Sigmoid colon (tissue), 7 donors: ENCODE data around the gene CCL14. TPM values are rescaled to one million over a fixed set of nuclear protein-coding genes. Genes with fewer than 3 reads are reported as not detected.
"Not testable (repeated sequence)": the region's sequence is repeated elsewhere in the genome, so short reads cannot be mapped to it uniquely, and the experiment has no call there.

Experiments
- DNase-seq: peaks from one replicate; pipeline ENCODE4 v3.0.0-alpha.2; 2019
- H3K27ac ChIP-seq, 4 donors: fragments of 200-600 bp; sonication (generic); one replicate each; pipeline ENCODE4 v1.5.1; 2016 to 2019; ENCODE audit warnings: mild to moderate bottlenecking in 1 of 4
- H3K27me3 ChIP-seq, 3 donors: fragments of 200-600 bp; sonication (generic); one replicate each; pipeline ENCODE4 v1.5.1; 2019; ENCODE audit warnings: mild to moderate bottlenecking in 1 of 3
- H3K36me3 ChIP-seq, 4 donors: fragments of 200-600 bp; sonication (generic); one replicate each; pipeline ENCODE4 v1.5.1; 2016 to 2019
- H3K4me1 ChIP-seq, 4 donors: fragments of 200-600 bp; sonication (generic); one replicate each; pipeline ENCODE4 v1.5.1; 2017 to 2019
- H3K4me3 ChIP-seq, 4 donors: fragments of 200-600 bp; sonication (generic); one replicate each; pipeline ENCODE4 v1.5.1; 2017 to 2019; ENCODE audit warnings: mild to moderate bottlenecking in 2 of 4, moderate library complexity in 1 of 4
- H3K9me3 ChIP-seq, 4 donors: fragments of 200-600 bp in 3 of 4; sonication (generic) in 3 of 4; one replicate each; pipeline versions ENCODE4 v1.5.1 to v1.6.1; 2013 to 2019
- EP300 ChIP-seq, 4 donors: sonication (generic); formaldehyde crosslinking; IDR thresholded peaks; one replicate each; pipeline ENCODE4 v1.6.1; 2017; ENCODE audit warnings: antibody characterized with exemption in 4 of 4
- POLR2A ChIP-seq, 2 donors: fragments of 450-650 bp; IDR thresholded peaks; one replicate each; pipeline ENCODE4 v1.6.1; 2016; ENCODE audit warnings: antibody characterized with exemption in 2 of 2, mild to moderate bottlenecking in 2 of 2, moderate library complexity in 2 of 2
- POLR2AphosphoS5 ChIP-seq, 4 donors: sonication (generic); formaldehyde crosslinking; IDR thresholded peaks; one replicate each; pipeline ENCODE4 v1.6.1; 2017; ENCODE audit warnings: antibody characterized with exemption in 4 of 4
- WGBS, 2 donors: extraction: QIAGEN DNeasy Blood & Tissue Kit; methylation state at CpG; one replicate each; pipeline ENCODE4 v1.1.7; 2013; 5-methylcytosine and 5-hydroxymethylcytosine counted together
- intact Hi-C: fragments of 100-400 bp; cut with DNase I; formaldehyde crosslinking; loops from one replicate; pipeline ENCODE4 v1.15.1; 2023
- polyA plus RNA-seq, 3 donors: library from polyadenylated mRNA; stranded (reverse); fragments of 200-250 nt; gene quantifications; one replicate each; pipeline ENCODE4 v1.2.3, GENCODE V29; 2013
- total RNA-seq, 4 donors: library from RNA; depleted of rRNA; stranded (reverse); fragments of >200 nt; gene quantifications; one replicate each; pipeline ENCODE4 v1.1.0, GENCODE V29; 2016
- TF ChIP-seq, protein P1 (sequence below), 4 experiments: fragments of 450-650 bp in 3 of 4; fragments of 200-600 bp in 1 of 4; IDR thresholded peaks; one replicate each; pipeline ENCODE4 v1.5.1; 2016 to 2019; ENCODE audit warnings: antibody characterized with exemption in 4 of 4, mild to moderate bottlenecking in 3 of 4, moderate library complexity in 2 of 4
- donor health status: healthy with polysubstance abuse.
- donor health status: Bipolar disorder and iron deficiency.
- donor health status: healthy.

The CCL14 gene
- total and polyA plus RNA-seq, 7 donors, result 0.60 to 30.0 (median 18.7) TPM; not detected in 1

DNA sequence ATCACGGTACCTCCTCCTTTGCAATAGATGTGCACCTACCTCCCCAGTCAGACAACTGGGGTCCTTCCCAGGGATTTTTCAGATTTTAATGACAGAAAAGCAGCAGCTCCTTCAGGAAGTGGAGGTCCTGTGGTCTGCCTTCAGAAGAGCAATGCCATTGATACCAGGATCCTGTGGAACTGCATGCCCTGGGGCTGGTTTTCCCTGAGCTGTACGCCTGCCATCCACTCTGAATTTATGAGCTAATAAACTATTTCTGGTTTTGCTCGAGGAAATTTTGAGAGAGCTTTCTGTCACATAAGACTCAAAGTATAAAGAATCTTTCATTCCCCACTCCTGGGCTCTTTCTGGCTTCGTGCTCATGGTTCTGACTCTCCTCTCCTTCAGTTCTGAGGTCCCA lies 41.2 kb upstream of the CCL14 start:
- Histone ChIP-seq H3K36me3 (no peaks in the 10 kb centered on the region), H3K9me3 (peaks cover 0 to 2% (median 0%) of the 10 kb centered on the region in 4 donors), H3K27ac (no peak overlapping the region), H3K4me3 (no peak overlapping the region), H3K27me3 (no peaks in the 10 kb centered on the region), H3K4me1 (no peaks in the 10 kb centered on the region)
- intact Hi-C loops, result no loop called here
- WGBS, 2 donors, result 59 to 82% methylated on average over 4 of the region's 4 CpGs
- no peak for DNase-seq
- TF ChIP-seq, protein P1, sequence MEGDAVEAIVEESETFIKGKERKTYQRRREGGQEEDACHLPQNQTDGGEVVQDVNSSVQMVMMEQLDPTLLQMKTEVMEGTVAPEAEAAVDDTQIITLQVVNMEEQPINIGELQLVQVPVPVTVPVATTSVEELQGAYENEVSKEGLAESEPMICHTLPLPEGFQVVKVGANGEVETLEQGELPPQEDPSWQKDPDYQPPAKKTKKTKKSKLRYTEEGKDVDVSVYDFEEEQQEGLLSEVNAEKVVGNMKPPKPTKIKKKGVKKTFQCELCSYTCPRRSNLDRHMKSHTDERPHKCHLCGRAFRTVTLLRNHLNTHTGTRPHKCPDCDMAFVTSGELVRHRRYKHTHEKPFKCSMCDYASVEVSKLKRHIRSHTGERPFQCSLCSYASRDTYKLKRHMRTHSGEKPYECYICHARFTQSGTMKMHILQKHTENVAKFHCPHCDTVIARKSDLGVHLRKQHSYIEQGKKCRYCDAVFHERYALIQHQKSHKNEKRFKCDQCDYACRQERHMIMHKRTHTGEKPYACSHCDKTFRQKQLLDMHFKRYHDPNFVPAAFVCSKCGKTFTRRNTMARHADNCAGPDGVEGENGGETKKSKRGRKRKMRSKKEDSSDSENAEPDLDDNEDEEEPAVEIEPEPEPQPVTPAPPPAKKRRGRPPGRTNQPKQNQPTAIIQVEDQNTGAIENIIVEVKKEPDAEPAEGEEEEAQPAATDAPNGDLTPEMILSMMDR (IDR thresholded peaks at IDR 0.05), result no peak
- TF ChIP-seq EP300 (IDR thresholded peaks at IDR 0.05) (no peak), POLR2A (IDR thresholded peaks at IDR 0.05) (no peak), POLR2AphosphoS5 (IDR thresholded peaks at IDR 0.05) (no peak)

DNA sequence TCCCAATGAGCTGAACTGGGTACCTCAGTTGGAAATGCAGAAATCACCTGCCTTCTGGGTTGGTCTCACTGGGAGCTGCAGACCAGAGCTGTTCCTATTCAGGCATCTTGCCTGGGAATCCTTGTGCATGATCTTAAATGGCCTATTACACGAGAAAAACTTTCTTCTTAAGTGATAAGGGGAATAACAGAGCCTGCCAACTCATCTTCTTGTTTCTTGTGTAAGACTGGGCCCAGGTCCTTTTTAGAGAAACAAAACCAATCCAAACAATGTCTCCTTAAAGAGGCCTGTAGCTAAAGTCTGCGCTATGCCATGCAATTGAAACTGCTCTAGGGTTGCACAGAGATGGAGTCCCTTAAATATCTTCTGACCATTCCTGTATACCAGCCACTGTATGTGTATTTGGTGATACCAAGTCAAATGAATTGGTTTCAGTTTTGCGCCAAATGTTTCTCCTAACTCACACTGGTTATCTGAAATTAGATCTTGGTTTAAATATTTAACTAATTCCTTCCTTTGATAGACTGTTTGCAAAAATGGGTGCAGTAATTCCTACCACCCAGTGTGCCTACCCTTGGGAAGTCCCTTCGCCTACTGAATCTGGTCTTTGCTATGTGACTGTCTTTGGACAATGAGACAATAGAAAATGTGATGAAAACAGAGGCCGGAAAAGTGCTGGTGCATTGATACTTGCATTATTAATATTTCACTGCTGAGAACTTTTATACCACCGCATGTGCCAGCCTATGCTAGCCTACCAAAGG lies 37.8 kb upstream of the CCL14 start:
- Histone ChIP-seq H3K36me3 (no peaks in the 10 kb centered on the region), H3K27ac (no peak overlapping the region), H3K4me1 (no peaks in the 10 kb centered on the region), H3K27me3 (no peaks in the 10 kb centered on the region), H3K9me3 (peaks cover 0 to 2% (median 0%) of the 10 kb centered on the region in 4 donors), H3K4me3 (no peak overlapping the region)
- WGBS, 2 donors, result 88 to 90% methylated on average over 6 of the region's 6 CpGs
- TF ChIP-seq, protein P1 (IDR thresholded peaks at IDR 0.05), result no peak
- no peak for TF ChIP-seq POLR2A (IDR thresholded peaks at IDR 0.05)
- no peak for TF ChIP-seq POLR2AphosphoS5 (IDR thresholded peaks at IDR 0.05)
- TF ChIP-seq EP300 (IDR thresholded peaks at IDR 0.05), result no peak
- no peak for DNase-seq
- intact Hi-C loops, result no loop called here

DNA sequence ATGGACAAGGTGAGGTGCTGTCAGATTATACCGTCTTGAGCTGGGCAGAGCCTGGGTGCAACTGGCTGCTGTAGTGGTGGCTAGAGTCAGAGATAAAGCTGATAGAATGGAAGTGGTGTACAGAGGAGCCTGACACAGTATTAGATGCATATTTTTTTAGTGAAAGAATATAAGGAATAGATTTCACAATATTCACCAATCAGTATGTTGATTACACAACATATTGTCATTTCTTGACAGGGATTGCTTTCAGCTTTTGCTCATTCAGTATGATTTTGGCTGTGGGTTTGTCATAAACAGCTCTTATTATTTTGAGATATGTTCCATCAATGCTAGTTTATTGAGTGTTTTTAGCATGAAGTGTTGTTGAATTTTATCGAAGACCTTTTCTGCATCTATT lies 32.9 kb upstream of the CCL14 start:
- TF ChIP-seq POLR2AphosphoS5 (IDR thresholded peaks at IDR 0.05) (no peak), POLR2A (IDR thresholded peaks at IDR 0.05) (no peak), EP300 (IDR thresholded peaks at IDR 0.05) (no peak)
- TF ChIP-seq, protein P1 (IDR thresholded peaks at IDR 0.05), result no peak
- Histone ChIP-seq H3K36me3 (no peaks in the 10 kb centered on the region), H3K27me3 (no peaks in the 10 kb centered on the region), H3K4me3 (no peak overlapping the region), H3K27ac (no peak overlapping the region), H3K4me1 (no peaks in the 10 kb centered on the region), H3K9me3 (peaks cover 0 to 2% (median 0%) of the 10 kb centered on the region in 4 donors)
- intact Hi-C loops, result no loop called here
- WGBS, 2 donors, result 91 to 97% methylated on average over 2 of the region's 2 CpGs
- no peak for DNase-seq

DNA sequence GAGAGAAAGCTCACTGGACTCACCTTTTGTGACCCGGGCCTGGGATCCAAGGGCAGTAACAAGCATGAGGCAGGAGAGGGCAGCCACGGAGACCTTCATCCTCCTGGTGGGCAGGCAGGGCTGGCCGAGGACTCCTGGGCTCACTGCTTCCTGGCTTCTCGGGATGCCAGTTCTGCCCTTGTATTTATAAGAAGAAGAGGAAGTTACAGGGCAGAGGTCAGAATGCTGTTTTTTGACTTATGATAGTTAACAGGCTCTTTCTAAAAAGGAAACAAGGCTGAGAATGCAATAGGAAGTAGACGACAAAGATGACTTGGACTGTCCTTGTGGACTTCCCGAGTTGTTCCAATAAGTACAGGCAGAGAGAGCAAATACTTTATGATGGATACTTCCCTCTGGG lies 31.3 kb upstream of the CCL14 start, which contains the start of gene CCL23:
Gene CCL23, minus strand, starts transcription at position 174 of the 400 bp plus-strand sequence. Its CDS starts 75 bp downstream, at position 99.
- intact Hi-C loops, result no loop called here
- H3K4me1 ChIP-seq, result no peaks in the 10 kb centered on the region
- H3K4me3 ChIP-seq, result no peak within 1 kb of the TSS
- no peak within 1 kb of the TSS for H3K27ac ChIP-seq
- H3K36me3 ChIP-seq, result no peaks in the 10 kb centered on the region
- no peaks in the 10 kb centered on the region for H3K9me3 ChIP-seq
- no peak for TF ChIP-seq POLR2A (IDR thresholded peaks at IDR 0.05)
- WGBS, 2 donors, result 37 to 50% methylated on average over 6 of the region's 6 CpGs
- no peak for DNase-seq
- no peaks in the 10 kb centered on the region for H3K27me3 ChIP-seq

DNA sequence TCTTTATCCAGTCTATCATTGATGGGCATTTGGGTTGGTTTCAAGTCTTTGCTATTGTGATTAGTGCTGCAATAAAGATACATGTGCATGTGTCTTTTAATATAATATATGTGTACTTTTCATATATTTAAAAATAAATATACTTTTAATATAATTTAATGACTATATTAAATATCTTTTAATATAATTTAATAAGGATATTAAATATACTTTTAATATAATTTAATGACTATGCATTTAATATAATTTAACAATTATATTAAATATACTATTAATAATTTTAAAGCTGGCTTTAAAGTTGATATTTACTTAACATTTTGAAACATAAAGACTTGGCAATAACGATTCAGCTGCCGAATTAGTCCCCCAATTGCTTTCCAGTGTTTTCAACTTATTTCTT lies 30.0 kb upstream of the CCL14 start:
- Histone ChIP-seq H3K27me3 (no peaks in the 10 kb centered on the region), H3K36me3 (no peaks in the 10 kb centered on the region), H3K4me3 (no peak overlapping the region), H3K9me3 (peaks cover 0 to 6% (median 4%) of the 10 kb centered on the region in 4 donors), H3K27ac (no peak overlapping the region), H3K4me1 (no peaks in the 10 kb centered on the region)
- intact Hi-C loops, result no loop called here
- no peak for DNase-seq
- 94 to 96% methylated on average over 2 of the region's 2 CpGs for WGBS, 2 donors
- TF ChIP-seq EP300 (IDR thresholded peaks at IDR 0.05), result no peak
- TF ChIP-seq POLR2AphosphoS5 (IDR thresholded peaks at IDR 0.05), result no peak
- TF ChIP-seq, protein P1 (IDR thresholded peaks at IDR 0.05), result no peak
- TF ChIP-seq POLR2A (IDR thresholded peaks at IDR 0.05), result no peak

DNA sequence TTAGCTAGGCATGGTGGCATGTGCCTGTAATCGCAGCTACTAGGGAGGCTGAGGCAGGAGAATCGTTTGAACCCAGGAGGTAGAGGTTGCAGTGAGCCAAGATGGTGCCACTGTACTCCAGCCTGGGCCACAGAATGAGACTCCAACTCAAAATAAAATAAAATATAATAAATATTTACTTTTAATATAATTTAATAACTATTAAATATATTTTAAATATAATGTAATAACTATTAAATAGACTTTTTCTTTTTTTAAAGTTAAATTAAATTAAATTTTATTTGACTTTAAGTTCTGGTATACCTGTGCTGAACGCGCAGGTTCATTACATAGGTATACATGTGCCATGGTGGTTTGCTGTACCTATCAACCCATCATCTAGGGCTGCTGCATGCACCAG lies 29.4 kb upstream of the CCL14 start:
- H3K36me3 ChIP-seq, H3K9me3 ChIP-seq, DNase-seq, H3K4me1 ChIP-seq, H3K27me3 ChIP-seq, intact Hi-C loops, H3K27ac ChIP-seq, H3K4me3 ChIP-seq: not testable (repeated sequence)
- 96 to 97% methylated on average over 4 of the region's 4 CpGs for WGBS, 2 donors
